RWPE2 (cell line): ENCODE measurements around the gene TMEM132D.

ENCODE experiments used
- ATAC-seq: fragments of 200-7000 bp; cut with Tn5 transposase; 3 replicates; pipeline ENCODE4 v1.9.1; 2021; ENCODE audit warnings: low read depth
- DNase-seq: peaks from one replicate; pipeline ENCODE4 v3.0.0-alpha.2; 2020; ENCODE audit warnings: low spot score
- H3K27ac ChIP-seq: fragments of 450-650 bp; 2 replicates; pipeline ENCODE4 v1.5.1; 2017; ENCODE audit warnings: mild to moderate bottlenecking; ENCODE audit not compliant: poor library complexity, severe bottlenecking
- H3K27me3 ChIP-seq: fragments of 250-450 bp; sonication (Bioruptor Pico); 2 replicates; pipeline ENCODE4 v1.5.1; 2021; ENCODE audit warnings: mild to moderate bottlenecking, moderate library complexity; ENCODE audit not compliant: insufficient read depth, poor library complexity, severe bottlenecking
- H3K36me3 ChIP-seq: fragments of 250-450 bp; sonication (Bioruptor Pico); 2 replicates; pipeline ENCODE4 v1.5.1; 2020; ENCODE audit warnings: low read depth, mild to moderate bottlenecking, moderate library complexity
- H3K4me1 ChIP-seq: fragments of 250-450 bp; sonication (Bioruptor Pico); 2 replicates; pipeline ENCODE4 v1.5.1; 2021; ENCODE audit warnings: mild to moderate bottlenecking, moderate library complexity; ENCODE audit not compliant: insufficient read depth, poor library complexity, severe bottlenecking
- H3K4me3 ChIP-seq: fragments of 250-450 bp; sonication (Bioruptor Pico); 2 replicates; pipeline ENCODE4 v1.5.1; 2021; ENCODE audit warnings: mild to moderate bottlenecking, moderate library complexity; ENCODE audit not compliant: severe bottlenecking
- H3K9me3 ChIP-seq: fragments of 250-450 bp; sonication (Bioruptor Pico); 2 replicates; pipeline ENCODE4 v1.5.1; 2021; ENCODE audit warnings: mild to moderate bottlenecking, moderate library complexity; ENCODE audit not compliant: severe bottlenecking
- TF ChIP-seq, protein P1 (sequence below): fragments of 450-650 bp; IDR thresholded peaks from one replicate; pipeline ENCODE4 v1.5.1; 2017; ENCODE audit warnings: mild to moderate bottlenecking, moderate library complexity; ENCODE audit not compliant: poor library complexity, severe bottlenecking

Gene TMEM132D

DNA sequence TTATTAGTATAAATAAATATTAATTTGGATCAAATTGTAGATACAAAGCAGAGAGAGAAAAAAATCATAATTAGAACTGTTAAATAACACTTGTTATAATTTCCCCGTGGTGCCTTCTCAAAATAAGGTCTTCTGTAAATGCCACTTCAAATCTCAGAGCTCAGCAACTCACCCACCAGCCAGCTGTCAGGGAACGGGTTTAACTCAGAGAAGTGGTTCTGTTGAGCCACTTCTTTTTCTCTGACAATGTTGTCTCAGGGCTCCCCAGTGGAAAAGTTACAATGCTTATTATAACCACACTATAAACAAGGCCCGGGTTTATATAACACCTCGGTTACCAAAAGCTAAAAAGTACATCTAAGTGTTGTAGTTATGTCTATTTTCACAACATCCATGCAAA, 598.0 kb downstream of the TMEM132D start:
- ATAC-seq (no peak), DNase-seq (no peak)
- Histone ChIP-seq H3K9me3 (peaks cover 1% of the 10 kb centered on the region), H3K27ac (no peak overlapping the region), H3K36me3 (no peaks in the 10 kb centered on the region), H3K27me3 (no peaks in the 10 kb centered on the region), H3K4me1 (no peaks in the 10 kb centered on the region), H3K4me3 (no peak overlapping the region)
- TF ChIP-seq, protein P1, sequence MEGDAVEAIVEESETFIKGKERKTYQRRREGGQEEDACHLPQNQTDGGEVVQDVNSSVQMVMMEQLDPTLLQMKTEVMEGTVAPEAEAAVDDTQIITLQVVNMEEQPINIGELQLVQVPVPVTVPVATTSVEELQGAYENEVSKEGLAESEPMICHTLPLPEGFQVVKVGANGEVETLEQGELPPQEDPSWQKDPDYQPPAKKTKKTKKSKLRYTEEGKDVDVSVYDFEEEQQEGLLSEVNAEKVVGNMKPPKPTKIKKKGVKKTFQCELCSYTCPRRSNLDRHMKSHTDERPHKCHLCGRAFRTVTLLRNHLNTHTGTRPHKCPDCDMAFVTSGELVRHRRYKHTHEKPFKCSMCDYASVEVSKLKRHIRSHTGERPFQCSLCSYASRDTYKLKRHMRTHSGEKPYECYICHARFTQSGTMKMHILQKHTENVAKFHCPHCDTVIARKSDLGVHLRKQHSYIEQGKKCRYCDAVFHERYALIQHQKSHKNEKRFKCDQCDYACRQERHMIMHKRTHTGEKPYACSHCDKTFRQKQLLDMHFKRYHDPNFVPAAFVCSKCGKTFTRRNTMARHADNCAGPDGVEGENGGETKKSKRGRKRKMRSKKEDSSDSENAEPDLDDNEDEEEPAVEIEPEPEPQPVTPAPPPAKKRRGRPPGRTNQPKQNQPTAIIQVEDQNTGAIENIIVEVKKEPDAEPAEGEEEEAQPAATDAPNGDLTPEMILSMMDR: no peak

DNA sequence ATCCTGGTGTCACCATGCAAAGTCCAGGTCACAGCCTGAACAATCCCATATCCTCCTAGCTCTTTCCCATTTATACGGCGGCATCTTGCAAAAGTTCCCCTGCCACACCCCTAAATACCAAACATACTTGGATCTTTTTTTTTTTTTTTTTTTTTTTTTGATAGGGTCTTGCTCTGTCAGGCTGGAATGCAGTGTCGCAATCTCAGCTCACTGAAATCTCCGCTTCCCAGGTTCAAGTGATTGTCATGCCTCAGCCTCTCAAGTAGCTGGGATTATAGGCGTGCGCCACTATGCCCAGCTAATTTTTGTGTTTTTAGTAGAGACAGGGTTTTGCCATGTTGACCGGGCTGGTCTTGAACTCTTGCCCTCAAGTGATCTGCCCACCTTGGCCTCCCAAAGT, 599.3 kb downstream of the TMEM132D start:
- ATAC-seq: no peak
- Histone ChIP-seq H3K27ac (no peak overlapping the region), H3K4me3 (no peak overlapping the region), H3K27me3 (no peaks in the 10 kb centered on the region), H3K9me3 (peaks cover 1% of the 10 kb centered on the region), H3K36me3 (no peaks in the 10 kb centered on the region), H3K4me1 (no peaks in the 10 kb centered on the region)
- DNase-seq: no peak
- TF ChIP-seq, protein P1: no peak

DNA sequence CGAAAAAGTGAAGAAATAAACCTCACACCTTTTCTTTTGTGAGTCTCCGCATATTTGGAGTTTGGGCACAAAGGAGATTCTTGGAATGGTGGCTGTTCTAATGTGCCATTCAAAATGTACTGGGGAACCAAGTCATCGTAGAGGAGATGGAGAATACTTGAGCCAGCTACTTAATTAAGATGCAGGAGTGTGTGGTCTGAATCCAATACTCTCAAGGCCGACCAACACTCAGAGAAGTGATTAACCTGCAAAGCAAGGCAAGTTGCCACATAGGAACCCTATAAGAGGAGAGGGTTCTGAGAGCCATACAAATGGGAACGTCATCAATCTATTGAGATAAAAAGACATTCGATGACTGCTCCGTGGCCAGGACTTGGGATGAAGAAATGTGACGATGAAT, 603.8 kb downstream of the TMEM132D start:
- Histone ChIP-seq H3K27ac (no peak overlapping the region), H3K4me1 (no peaks in the 10 kb centered on the region), H3K4me3 (no peak overlapping the region), H3K27me3 (no peaks in the 10 kb centered on the region), H3K9me3 (peaks cover 1% of the 10 kb centered on the region), H3K36me3 (no peaks in the 10 kb centered on the region)
- DNase-seq: no peak
- no peak for ATAC-seq
- TF ChIP-seq, protein P1: no peak

DNA sequence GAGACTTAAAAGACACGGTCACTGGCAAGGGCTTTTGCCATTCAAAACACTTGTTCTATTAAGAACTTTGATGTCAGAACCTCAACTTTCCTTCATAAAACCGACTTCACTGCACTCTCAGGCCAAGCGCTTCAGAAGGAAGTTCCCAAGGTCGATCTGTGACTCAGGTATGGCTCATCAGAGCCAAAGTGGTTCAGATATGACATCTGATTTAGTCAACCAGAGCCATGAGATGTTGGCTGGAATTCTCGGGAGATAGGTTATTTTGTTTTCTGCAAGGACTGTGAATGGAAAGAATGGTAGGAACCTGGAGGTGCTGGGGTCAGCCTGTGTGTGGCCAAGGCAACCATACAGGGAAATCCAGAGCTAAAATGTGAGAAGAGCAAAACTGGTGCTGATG, 604.9 kb downstream of the TMEM132D start:
- Histone ChIP-seq H3K27ac (no peak overlapping the region), H3K4me1 (no peaks in the 10 kb centered on the region), H3K27me3 (no peaks in the 10 kb centered on the region), H3K9me3 (peaks cover 1% of the 10 kb centered on the region), H3K4me3 (no peak overlapping the region), H3K36me3 (no peaks in the 10 kb centered on the region)
- DNase-seq (no peak), ATAC-seq (no peak)
- TF ChIP-seq, protein P1: no peak

DNA sequence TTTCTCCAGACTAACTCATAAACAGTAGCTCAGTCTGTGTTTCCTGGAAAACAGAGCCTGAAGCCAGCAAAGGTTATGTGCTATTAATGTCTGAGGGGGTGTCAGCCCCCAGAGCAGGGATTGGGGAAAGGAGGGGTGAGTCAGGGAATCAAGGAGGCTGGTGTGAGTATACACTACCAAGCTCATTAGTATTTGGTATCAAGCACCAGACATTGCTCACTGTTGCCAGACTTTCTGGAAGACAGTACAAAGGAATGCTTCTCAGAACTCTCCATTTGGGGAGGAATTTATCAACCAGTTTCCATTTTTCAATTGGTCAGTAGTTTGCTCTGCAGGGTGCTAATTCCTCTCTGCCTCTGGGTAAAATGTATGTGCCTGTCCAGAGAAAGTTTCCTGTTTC, 607.2 kb downstream of the TMEM132D start:
- Histone ChIP-seq H3K4me1 (no peaks in the 10 kb centered on the region), H3K36me3 (no peaks in the 10 kb centered on the region), H3K9me3 (no peaks in the 10 kb centered on the region), H3K27me3 (no peaks in the 10 kb centered on the region), H3K4me3 (no peak overlapping the region), H3K27ac (no peak overlapping the region)
- no peak for ATAC-seq
- DNase-seq: no peak
- TF ChIP-seq, protein P1: no peak
